ENCODE measurements around the gene ERAP2. TPM values are rescaled to one million over a fixed set of nuclear protein-coding genes. Genes with fewer than 3 reads are reported as not detected.
A peak's percentile ranks its signal among the peaks of the same experiment; 100 is the strongest.
"Not testable (repeated sequence)": the region's sequence is repeated elsewhere in the genome, so short reads cannot be mapped to it uniquely, and the experiment has no call there.

Gene ERAP2
- total RNA-seq, 1 experiment from 2014 or later, result 33.1 TPM

- DNase-seq (ENCODE audit: low read depth in 1 of 2, low spot score in 2 of 2), result no peak
- H3K36me3 ChIP-seq, result no peaks in the 10 kb centered on the region
- no peaks in the 10 kb centered on the region for H3K4me1 ChIP-seq (replicated peaks)
- H3K4me3 ChIP-seq, result no peak overlapping the region
- no peak overlapping the region for H3K27ac ChIP-seq
- H3K27me3 ChIP-seq (replicated peaks), result no peaks in the 10 kb centered on the region
- no peaks in the 10 kb centered on the region for H3K9me3 ChIP-seq (replicated peaks)
Measured at GRCh38 chr5:96870094-96871026, 5.9 kb upstream of the ERAP2 start.

DNA sequence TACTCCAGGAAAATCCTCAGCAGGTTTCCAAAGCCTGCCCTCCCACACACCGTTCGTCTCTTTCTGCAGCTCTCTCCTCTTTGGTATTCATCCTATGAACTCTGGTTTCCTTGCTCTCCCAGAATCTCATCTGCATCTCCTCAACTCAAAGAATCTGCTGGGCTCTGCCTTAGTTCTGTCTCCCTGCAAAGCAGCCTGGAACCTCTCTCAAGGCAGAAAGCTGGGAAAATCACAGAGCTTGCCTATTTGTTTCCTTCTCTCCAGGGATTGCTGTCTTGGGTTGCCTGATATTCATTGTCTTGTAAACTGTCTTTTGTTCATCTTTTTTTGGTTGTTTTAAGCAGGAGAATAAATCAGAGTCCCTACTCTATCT lies 5.3 kb upstream of the ERAP2 start:
- H3K27ac ChIP-seq, result no peak overlapping the region
- no peak for DNase-seq (ENCODE audit: low read depth in 1 of 2, low spot score in 2 of 2)
- no peaks in the 10 kb centered on the region for H3K9me3 ChIP-seq (replicated peaks)
- peaks cover 4% of the 10 kb centered on the region; the same call in 1 of the 2 replicates for H3K4me1 ChIP-seq (replicated peaks)
- no peaks in the 10 kb centered on the region for H3K27me3 ChIP-seq (replicated peaks)
- H3K36me3 ChIP-seq, result no peaks in the 10 kb centered on the region
- no peak overlapping the region for H3K4me3 ChIP-seq

DNA sequence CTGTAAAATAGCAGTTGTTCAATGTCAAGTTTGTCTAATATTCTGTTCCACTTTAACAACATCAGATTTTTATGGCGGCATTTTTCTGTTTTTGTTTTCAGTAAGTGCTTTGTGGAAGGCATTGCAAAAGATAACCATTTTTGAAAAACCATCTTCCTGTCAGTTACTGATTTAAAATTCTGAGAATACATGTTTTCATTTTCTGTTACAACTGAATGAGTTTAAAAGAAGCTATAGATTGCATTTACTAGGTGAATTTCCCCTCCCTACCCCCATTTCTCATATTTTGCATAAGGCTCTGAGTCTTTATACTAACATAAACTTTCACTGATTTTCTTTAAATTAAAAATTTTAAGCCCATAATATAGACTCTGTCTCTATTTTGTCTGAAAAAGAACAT lies 4.6 kb upstream of the ERAP2 start:
- DNase-seq (ENCODE audit: low read depth in 1 of 2, low spot score in 2 of 2), result no peak
- no peaks in the 10 kb centered on the region for H3K36me3 ChIP-seq
- no peak overlapping the region for H3K27ac ChIP-seq
- H3K27me3 ChIP-seq (replicated peaks), result no peaks in the 10 kb centered on the region
- no peak overlapping the region for H3K4me3 ChIP-seq
- H3K4me1 ChIP-seq (replicated peaks), result peaks cover 4% of the 10 kb centered on the region; the same call in 1 of the 2 replicates
- no peaks in the 10 kb centered on the region for H3K9me3 ChIP-seq (replicated peaks)

DNA sequence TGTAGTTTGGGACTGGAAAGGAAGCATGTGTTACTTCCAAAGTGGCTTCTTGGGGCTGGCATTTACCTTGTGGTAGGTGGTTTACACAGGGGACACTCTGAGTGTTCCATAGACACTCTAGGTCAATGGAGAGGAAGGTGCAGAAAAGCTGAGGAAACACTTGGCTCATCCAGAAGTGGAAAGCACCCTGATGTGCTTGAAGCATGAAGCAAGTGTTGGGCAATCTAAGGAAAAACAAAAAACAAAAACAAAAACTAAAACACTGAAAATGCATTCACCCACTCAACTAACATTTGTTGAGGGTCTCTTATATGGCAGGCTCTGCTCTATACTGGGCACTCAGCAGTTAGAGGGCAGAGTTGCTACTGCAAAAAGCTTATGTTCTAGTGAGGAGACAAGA lies 2.9 kb upstream of the ERAP2 start:
- Histone ChIP-seq H3K4me1 (replicated peaks) (peaks cover 10% of the 10 kb centered on the region), H3K4me3 (no peak overlapping the region), H3K9me3 (replicated peaks) (no peaks in the 10 kb centered on the region), H3K27ac (no peak overlapping the region), H3K27me3 (replicated peaks) (no peaks in the 10 kb centered on the region), H3K36me3 (no peaks in the 10 kb centered on the region)
- DNase-seq (ENCODE audit: low read depth in 1 of 2, low spot score in 2 of 2), result no peak

DNA sequence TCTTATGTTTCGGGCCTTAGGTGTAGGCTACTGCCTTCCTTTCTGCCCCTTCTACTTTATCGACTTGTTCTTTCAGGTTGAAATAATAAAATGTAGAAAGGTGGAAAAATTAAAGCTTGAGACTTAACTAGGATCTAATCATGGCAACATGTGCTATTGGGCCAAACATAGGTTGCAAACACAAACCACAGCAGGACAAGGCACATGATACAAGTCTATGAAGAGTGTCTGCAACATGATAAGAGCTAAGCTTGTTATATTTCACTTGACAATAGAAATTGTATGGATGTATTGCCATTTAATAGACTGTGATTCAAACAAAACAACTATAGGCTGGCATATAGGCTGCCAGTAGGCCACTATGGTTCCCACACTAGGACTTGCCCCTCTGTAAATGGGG lies 1.7 kb upstream of the ERAP2 start:
- H3K27me3 ChIP-seq (replicated peaks), result no peaks in the 10 kb centered on the region
- no peaks in the 10 kb centered on the region for H3K36me3 ChIP-seq
- H3K9me3 ChIP-seq (replicated peaks), result no peaks in the 10 kb centered on the region
- no peak overlapping the region for H3K27ac ChIP-seq
- H3K4me1 ChIP-seq (replicated peaks), result peaks cover 10% of the 10 kb centered on the region
- no peak for DNase-seq (ENCODE audit: low read depth in 1 of 2, low spot score in 2 of 2)
- no peak overlapping the region for H3K4me3 ChIP-seq

DNA sequence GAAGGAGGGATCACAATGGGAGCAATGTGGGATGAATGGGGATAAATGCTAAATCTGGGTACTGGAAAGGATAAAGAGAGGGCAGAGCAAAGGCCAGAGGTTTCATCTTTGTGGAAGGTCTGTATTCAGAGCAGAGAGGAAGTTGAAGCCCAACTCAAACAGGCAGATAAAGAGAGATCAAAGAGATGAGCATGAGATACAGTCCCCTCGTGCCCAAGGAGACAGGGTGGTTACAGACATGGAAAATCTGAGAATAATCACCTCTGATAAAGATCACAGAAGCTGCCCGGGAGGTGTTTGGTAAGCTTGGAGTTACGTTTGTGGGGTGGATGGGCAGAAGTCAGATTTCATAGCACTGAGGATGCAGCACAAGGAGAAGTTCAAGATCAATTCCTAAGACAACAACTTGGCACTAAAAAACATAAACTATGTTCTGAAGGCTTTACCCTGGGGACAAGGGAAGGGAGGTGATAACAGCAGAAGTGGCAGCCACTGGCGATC lies 459 bp upstream of the ERAP2 start:
- H3K27ac ChIP-seq, result peak overlapping the region; percentile 70
- H3K27me3 ChIP-seq (replicated peaks), result no peaks in the 10 kb centered on the region
- H3K4me1 ChIP-seq (replicated peaks), result peaks cover 18% of the 10 kb centered on the region
- peak overlapping the region; percentile 44 for H3K4me3 ChIP-seq
- DNase-seq (ENCODE audit: low read depth in 1 of 2, low spot score in 2 of 2), result no peak
- H3K36me3 ChIP-seq, result peaks cover 10% of the 10 kb centered on the region
- no peaks in the 10 kb centered on the region for H3K9me3 ChIP-seq (replicated peaks)

DNA sequence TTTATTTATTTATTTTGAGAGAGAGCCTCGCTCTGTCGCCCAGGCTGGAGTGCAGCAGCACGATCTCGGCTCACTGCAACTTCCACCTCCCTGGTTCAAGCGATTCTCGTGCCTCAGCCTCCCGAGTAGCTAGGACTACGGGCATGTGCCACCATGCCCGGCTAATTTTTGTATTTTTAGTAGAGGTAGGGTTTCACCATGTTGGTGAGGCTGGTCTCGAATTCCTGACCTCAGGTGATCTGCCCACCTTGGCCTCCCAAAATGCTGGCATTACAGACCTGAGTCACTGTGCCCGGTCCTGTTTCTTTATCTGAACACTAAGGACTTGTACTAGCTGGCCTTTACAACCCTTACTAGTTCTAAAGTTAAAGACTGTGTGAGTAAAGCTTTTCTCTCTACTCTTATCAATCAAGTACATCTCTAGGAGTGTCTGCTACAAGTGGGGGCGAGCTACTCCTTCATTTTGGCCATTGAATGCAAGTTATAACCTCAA lies 723 bp downstream of the ERAP2 start:
- Histone ChIP-seq H3K4me3 (peak overlapping the region; percentile 44), H3K4me1 (replicated peaks) (peaks cover 29% of the 10 kb centered on the region), H3K36me3 (peaks cover 14% of the 10 kb centered on the region), H3K27ac (peak overlapping the region; percentile 70)
- not testable (repeated sequence) for H3K9me3 ChIP-seq (replicated peaks); H3K27me3 ChIP-seq (replicated peaks)
- peak in 1 of 2 experiments; percentile 23 for DNase-seq (ENCODE audit: low read depth in 1 of 2, low spot score in 2 of 2)

GRCh38 chr5:96879665-96880064 lies 3.4 kb downstream of the ERAP2 start:
- no peaks in the 10 kb centered on the region for H3K9me3 ChIP-seq (replicated peaks)
- peaks cover 18% of the 10 kb centered on the region for H3K36me3 ChIP-seq
- no peak for DNase-seq (ENCODE audit: low read depth in 1 of 2, low spot score in 2 of 2)
- H3K4me1 ChIP-seq (replicated peaks), result peaks cover 32% of the 10 kb centered on the region
- no peak overlapping the region for H3K4me3 ChIP-seq
- H3K27ac ChIP-seq, result no peak overlapping the region
- no peaks in the 10 kb centered on the region for H3K27me3 ChIP-seq (replicated peaks)

DNA sequence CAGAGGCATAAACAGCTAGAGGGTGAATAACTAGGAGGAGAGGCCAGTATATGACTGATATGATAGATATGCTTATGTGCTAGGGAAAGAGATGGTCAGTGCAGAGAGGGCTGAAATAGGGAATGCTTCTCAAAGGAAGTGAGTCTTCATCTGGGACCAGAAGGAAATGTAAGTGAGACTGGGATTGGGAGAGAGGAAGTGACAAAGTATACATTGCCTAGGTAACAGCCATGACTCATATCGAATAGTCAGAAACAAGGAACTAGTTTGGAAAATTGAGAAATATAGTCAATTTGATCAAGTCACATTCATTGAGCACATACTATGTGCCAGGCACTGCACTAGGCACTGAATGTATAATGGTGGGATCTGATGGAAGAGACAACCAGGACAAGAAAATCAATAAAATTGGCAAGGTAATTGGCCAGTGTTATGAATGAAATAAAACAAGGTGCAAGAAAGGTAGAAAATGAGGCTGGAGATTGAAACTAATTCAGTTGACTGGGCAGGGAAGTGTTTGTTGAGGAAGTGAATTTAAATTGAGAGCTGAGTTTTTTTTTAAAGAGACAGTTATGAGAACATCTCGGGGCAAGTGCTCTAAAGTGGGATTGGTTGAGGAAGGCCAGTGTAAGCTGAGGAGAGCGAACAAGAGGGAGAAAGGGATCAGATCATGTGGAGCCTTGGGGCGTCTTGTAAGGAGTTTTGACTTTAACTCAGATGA lies 4.3 kb downstream of the ERAP2 start:
- DNase-seq (ENCODE audit: low read depth in 1 of 2, low spot score in 2 of 2), result no peak
- Histone ChIP-seq H3K36me3 (peaks cover 18% of the 10 kb centered on the region), H3K27me3 (replicated peaks) (no peaks in the 10 kb centered on the region), H3K27ac (peak overlapping the region; percentile 45), H3K9me3 (replicated peaks) (no peaks in the 10 kb centered on the region), H3K4me3 (no peak overlapping the region), H3K4me1 (replicated peaks) (peaks cover 31% of the 10 kb centered on the region)

DNA sequence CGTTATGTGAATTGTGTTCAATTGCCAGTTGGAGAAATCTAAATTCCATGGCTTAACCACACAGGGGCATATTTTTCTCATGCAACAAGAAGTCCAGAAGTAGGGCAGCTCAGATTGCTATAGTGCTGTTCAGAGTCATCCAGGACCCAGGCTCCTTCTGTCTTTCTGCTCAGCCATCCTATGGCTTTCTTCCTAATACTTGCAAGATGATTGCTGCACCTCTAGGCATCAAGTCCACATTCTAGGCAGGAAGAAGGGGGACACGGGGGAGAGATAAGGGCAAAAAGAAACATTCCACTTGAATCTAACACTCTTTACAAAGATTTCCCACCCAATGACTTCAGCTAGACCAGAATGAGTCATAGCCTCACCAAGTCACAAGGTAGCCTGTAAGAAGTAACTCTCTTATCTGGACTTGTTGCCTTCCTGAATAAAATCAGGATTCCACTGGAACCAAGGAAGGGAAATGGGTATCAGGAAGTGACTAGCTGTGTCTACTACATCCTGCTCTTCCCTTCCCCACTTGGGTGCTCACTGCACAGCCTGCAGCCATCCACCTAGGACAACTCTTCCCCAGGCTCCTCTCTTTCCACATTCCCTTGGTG lies 5.3 kb downstream of the ERAP2 start:
- Histone ChIP-seq H3K36me3 (peaks cover 18% of the 10 kb centered on the region), H3K27me3 (replicated peaks) (no peaks in the 10 kb centered on the region), H3K4me1 (replicated peaks) (peaks cover 28% of the 10 kb centered on the region), H3K27ac (peak overlapping the region; percentile 45; the same call in 1 of the 2 replicates), H3K4me3 (no peak overlapping the region), H3K9me3 (replicated peaks) (no peaks in the 10 kb centered on the region)
- DNase-seq (ENCODE audit: low read depth in 1 of 2, low spot score in 2 of 2), result peak in 1 of 2 experiments; percentile 47

GRCh38 chr5:96883871-96884270 lies 7.6 kb downstream of the ERAP2 start:
- H3K4me1 ChIP-seq (replicated peaks), result peaks cover 22% of the 10 kb centered on the region
- no peak for DNase-seq (ENCODE audit: low read depth in 1 of 2, low spot score in 2 of 2)
- no peak overlapping the region for H3K4me3 ChIP-seq
- no peaks in the 10 kb centered on the region for H3K27me3 ChIP-seq (replicated peaks)
- peaks cover 18% of the 10 kb centered on the region for H3K36me3 ChIP-seq
- H3K27ac ChIP-seq, result no peak overlapping the region
- H3K9me3 ChIP-seq (replicated peaks), result no peaks in the 10 kb centered on the region

DNA sequence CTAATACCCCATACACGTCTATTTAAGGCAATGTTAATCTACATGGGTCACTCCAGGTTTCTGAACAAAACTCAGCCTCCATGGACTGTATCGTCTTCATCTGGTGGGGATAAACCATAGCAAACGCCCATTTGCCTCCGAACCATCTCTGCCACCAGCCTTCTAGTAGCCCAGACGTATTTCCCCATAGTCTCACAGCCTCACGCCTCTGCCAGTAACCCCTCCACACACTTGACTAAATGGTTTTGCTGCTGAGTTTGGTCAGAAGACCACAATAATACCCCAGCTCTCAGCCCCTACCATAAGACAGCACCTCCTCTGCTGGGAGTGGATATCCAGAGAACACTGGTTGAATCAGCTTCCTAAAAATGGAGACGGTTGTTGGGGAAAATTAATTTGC lies 8.7 kb downstream of the ERAP2 start:
- Histone ChIP-seq H3K9me3 (replicated peaks) (no peaks in the 10 kb centered on the region), H3K4me1 (replicated peaks) (peaks cover 22% of the 10 kb centered on the region), H3K27ac (no peak overlapping the region), H3K36me3 (peaks cover 16% of the 10 kb centered on the region), H3K4me3 (no peak overlapping the region), H3K27me3 (replicated peaks) (no peaks in the 10 kb centered on the region)
- DNase-seq (ENCODE audit: low read depth in 1 of 2, low spot score in 2 of 2), result no peak

- H3K9me3 ChIP-seq (replicated peaks), result no peaks in the 10 kb centered on the region
- DNase-seq (ENCODE audit: low read depth in 1 of 2, low spot score in 2 of 2), result no peak
- peaks cover 11% of the 10 kb centered on the region for H3K36me3 ChIP-seq
- no peaks in the 10 kb centered on the region for H3K27me3 ChIP-seq (replicated peaks)
- no peak overlapping the region for H3K4me3 ChIP-seq
- peaks cover 15% of the 10 kb centered on the region for H3K4me1 ChIP-seq (replicated peaks)
- no peak overlapping the region for H3K27ac ChIP-seq
Measured at GRCh38 chr5:96885518-96886338, 9.4 kb downstream of the ERAP2 start.
